A673 (cell line): ENCODE results near the gene PDGFA.

ENCODE experiments used
- CTCF ChIP-seq: fragments of 300-800, 200-600 bp; sonication (generic); conservative IDR thresholded peaks from 2 replicates; pipeline ENCODE4 v1.5.1; 2017; ENCODE audit warnings: low read depth, mild to moderate bottlenecking, antibody characterized with exemption, low read length, moderate library complexity, mixed read lengths
- EZH2 ChIP-seq: fragments of 200-600 bp; sonication (generic); IDR thresholded peaks from 2 replicates; pipeline ENCODE4 v1.6.1; 2017; ENCODE audit warnings: borderline replicate concordance, low read depth, mild to moderate bottlenecking, mixed read lengths, antibody characterized with exemption, low read length; ENCODE audit not compliant: poor library complexity, severe bottlenecking

GRCh38 chr7:532379-533143 lies 12.9 kb upstream of the PDGFA start:
- no peak for TF ChIP-seq CTCF
- TF ChIP-seq EZH2, result no peak
